ENCODE results near the gene ALG12.
A peak's percentile ranks its signal among the peaks of the same experiment; 100 is the strongest.
"Not testable (repeated sequence)": the region's sequence is repeated elsewhere in the genome, so short reads cannot be mapped to it uniquely, and the experiment has no call there.

ALG12 gene

GRCh38 chr22:49861642-49862495 lies 56.4 kb downstream of the ALG12 start:
- Histone ChIP-seq H3K4me3 (ENCODE audit: low read depth in 1 of 5, low read length in 5 of 5) (no peak overlapping the region), H3K27ac (ENCODE audit: low read depth, low read length) (no peak overlapping the region), H3K4me1 (ENCODE audit: control insufficient read depth in 5 of 5, insufficient read depth in 5 of 5, low read length in 5 of 5) (peaks cover 0 to 7% (median 4%) of the 10 kb centered on the region in 5 donors), H3K9ac (ENCODE audit: low read length in 5 of 5) (no peak overlapping the region), H3K9me3 (ENCODE audit: control insufficient read depth in 5 of 5, low read length in 5 of 5) (peaks cover 8 to 18% (median 15%) of the 10 kb centered on the region in 5 donors), H3K36me3 (ENCODE audit: control insufficient read depth in 5 of 5, insufficient read depth in 5 of 5, low read length in 5 of 5) (peaks cover 0 to 6% (median 0%) of the 10 kb centered on the region in 5 donors), H3K27me3 (ENCODE audit: control insufficient read depth in 5 of 5, insufficient read depth in 4 of 5, low read length in 5 of 5) (no peaks in the 10 kb centered on the region)

DNA sequence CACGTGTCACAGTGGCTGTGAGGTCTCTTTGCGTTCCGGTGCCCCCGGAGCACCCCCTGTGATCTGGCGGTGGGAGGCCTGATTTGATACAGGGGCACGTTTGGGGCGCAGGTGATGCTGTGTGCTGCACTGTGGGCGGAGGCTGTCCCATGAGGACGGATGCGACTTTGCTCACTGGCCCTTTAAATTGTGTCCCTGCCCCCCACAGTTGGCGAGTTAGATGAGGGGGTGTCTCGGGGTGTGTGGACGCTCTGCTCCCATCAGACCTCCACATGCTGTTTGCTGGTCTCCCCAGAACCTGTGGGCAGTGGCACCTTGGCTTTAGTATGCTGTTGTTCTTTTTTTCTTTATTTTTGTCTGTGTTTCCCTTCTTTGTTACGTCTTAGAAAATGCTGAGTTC lies 59.4 kb downstream of the ALG12 start:
- H3K27ac ChIP-seq (ENCODE audit: low read depth, low read length): no peak overlapping the region
- no peaks in the 10 kb centered on the region for H3K9me3 ChIP-seq (ENCODE audit: control insufficient read depth in 5 of 5, low read length in 5 of 5)
- no peak overlapping the region for H3K4me3 ChIP-seq (ENCODE audit: low read depth in 1 of 5, low read length in 5 of 5)
- H3K36me3 ChIP-seq (ENCODE audit: control insufficient read depth in 5 of 5, insufficient read depth in 5 of 5, low read length in 5 of 5): peaks cover 0 to 4% (median 0%) of the 10 kb centered on the region in 5 donors
- H3K27me3 ChIP-seq (ENCODE audit: control insufficient read depth in 5 of 5, insufficient read depth in 4 of 5, low read length in 5 of 5): no peaks in the 10 kb centered on the region
- no peak overlapping the region for H3K9ac ChIP-seq (ENCODE audit: low read length in 5 of 5)
- peaks cover 7 to 28% (median 25%) of the 10 kb centered on the region in 5 donors for H3K4me1 ChIP-seq (ENCODE audit: control insufficient read depth in 5 of 5, insufficient read depth in 5 of 5, low read length in 5 of 5)

- H3K9ac ChIP-seq (ENCODE audit: low read length in 5 of 5): no peak overlapping the region
- no peaks in the 10 kb centered on the region for H3K9me3 ChIP-seq (ENCODE audit: control insufficient read depth in 5 of 5, low read length in 5 of 5)
- H3K27ac ChIP-seq (ENCODE audit: low read depth, low read length): no peak overlapping the region
- H3K4me1 ChIP-seq (ENCODE audit: control insufficient read depth in 5 of 5, insufficient read depth in 5 of 5, low read length in 5 of 5): peaks cover 7 to 33% (median 26%) of the 10 kb centered on the region in 5 donors
- H3K36me3 ChIP-seq (ENCODE audit: control insufficient read depth in 5 of 5, insufficient read depth in 5 of 5, low read length in 5 of 5): peaks cover 0 to 4% (median 0%) of the 10 kb centered on the region in 5 donors
- H3K4me3 ChIP-seq (ENCODE audit: low read depth in 1 of 5, low read length in 5 of 5): no peak overlapping the region
- H3K27me3 ChIP-seq (ENCODE audit: control insufficient read depth in 5 of 5, insufficient read depth in 4 of 5, low read length in 5 of 5): no peaks in the 10 kb centered on the region
Observed at GRCh38 chr22:49856766-49857618, 61.2 kb downstream of the ALG12 start.

GRCh38 chr22:49856343-49856742 lies 61.9 kb downstream of the ALG12 start:
- Histone ChIP-seq H3K36me3 (ENCODE audit: control insufficient read depth in 5 of 5, insufficient read depth in 5 of 5, low read length in 5 of 5) (peaks cover 0 to 4% (median 0%) of the 10 kb centered on the region in 5 donors), H3K9ac (ENCODE audit: low read length in 5 of 5) (no peak overlapping the region), H3K4me3 (ENCODE audit: low read depth in 1 of 5, low read length in 5 of 5) (peak overlapping the region in 1 of 5 donors; percentile 17), H3K4me1 (ENCODE audit: control insufficient read depth in 5 of 5, insufficient read depth in 5 of 5, low read length in 5 of 5) (peaks cover 7 to 31% (median 26%) of the 10 kb centered on the region in 5 donors), H3K27ac (ENCODE audit: low read depth, low read length) (no peak overlapping the region), H3K27me3 (ENCODE audit: control insufficient read depth in 5 of 5, insufficient read depth in 4 of 5, low read length in 5 of 5) (no peaks in the 10 kb centered on the region), H3K9me3 (ENCODE audit: control insufficient read depth in 5 of 5, low read length in 5 of 5) (no peaks in the 10 kb centered on the region)

GRCh38 chr22:49855251-49855911 lies 62.9 kb downstream of the ALG12 start:
- Histone ChIP-seq H3K9me3 (ENCODE audit: control insufficient read depth in 5 of 5, low read length in 5 of 5) (no peaks in the 10 kb centered on the region), H3K9ac (ENCODE audit: low read length in 5 of 5) (peak overlapping the region in 4 of 5 donors; percentile 3 to 90 (median 76)), H3K36me3 (ENCODE audit: control insufficient read depth in 5 of 5, insufficient read depth in 5 of 5, low read length in 5 of 5) (peaks cover 0 to 4% (median 0%) of the 10 kb centered on the region in 5 donors), H3K27me3 (ENCODE audit: control insufficient read depth in 5 of 5, insufficient read depth in 4 of 5, low read length in 5 of 5) (peaks cover under 1 to 5% (median 3%) of the 10 kb centered on the region in 5 donors), H3K4me1 (ENCODE audit: control insufficient read depth in 5 of 5, insufficient read depth in 5 of 5, low read length in 5 of 5) (peaks cover 7 to 31% (median 26%) of the 10 kb centered on the region in 5 donors), H3K4me3 (ENCODE audit: low read depth in 1 of 5, low read length in 5 of 5) (peak overlapping the region; percentile 17 to 82 (median 76)), H3K27ac (ENCODE audit: low read depth, low read length) (no peak overlapping the region)

DNA sequence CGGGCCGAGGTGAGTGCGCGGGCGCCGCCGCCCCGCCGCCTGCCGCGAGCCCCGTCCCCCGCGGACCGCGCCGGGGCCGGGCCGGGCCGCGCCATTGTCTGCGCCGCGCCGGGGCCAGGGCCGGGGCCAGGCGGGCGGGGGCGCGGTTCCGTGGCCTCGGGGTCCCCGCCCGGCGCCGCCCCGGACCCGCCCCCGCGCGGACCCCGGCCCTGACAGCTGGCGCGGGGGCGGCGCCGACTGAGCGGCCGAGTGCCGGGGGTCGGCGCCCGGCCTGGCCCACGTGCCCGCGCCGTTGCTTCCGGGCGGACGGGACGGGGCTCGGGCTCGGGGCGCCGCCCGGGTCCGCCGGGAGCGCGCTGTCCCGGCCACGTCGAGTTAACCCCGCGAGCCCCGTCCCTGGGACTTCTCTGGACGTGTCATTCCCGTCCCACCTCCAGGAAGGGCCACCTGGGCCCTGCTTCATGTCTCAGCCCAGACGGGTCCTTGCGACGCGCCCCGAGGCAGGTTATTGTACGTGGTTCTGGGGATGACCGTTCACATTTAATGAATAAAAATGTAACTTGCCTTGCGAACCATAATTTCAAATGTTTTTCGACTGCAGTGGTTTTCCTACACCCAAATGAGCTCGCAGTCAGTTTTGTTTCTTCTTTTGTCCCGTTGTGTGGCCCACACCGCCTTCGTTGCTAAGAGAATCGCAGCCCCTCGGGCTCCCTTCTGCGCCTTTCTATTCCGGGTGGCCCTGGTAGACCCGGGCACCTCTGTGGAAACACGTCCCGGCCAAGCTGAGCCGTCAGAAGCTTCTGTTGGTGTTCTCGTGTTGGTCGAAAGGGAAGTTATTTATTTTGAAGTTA lies 64.0 kb downstream of the ALG12 start:
- H3K36me3 ChIP-seq (ENCODE audit: control insufficient read depth in 5 of 5, insufficient read depth in 5 of 5, low read length in 5 of 5): peaks cover 0 to 4% (median 0%) of the 10 kb centered on the region in 5 donors
- no peaks in the 10 kb centered on the region for H3K9me3 ChIP-seq (ENCODE audit: control insufficient read depth in 5 of 5, low read length in 5 of 5)
- peaks cover 7 to 41% (median 35%) of the 10 kb centered on the region in 5 donors for H3K4me1 ChIP-seq (ENCODE audit: control insufficient read depth in 5 of 5, insufficient read depth in 5 of 5, low read length in 5 of 5)
- H3K27ac ChIP-seq (ENCODE audit: low read depth, low read length): peak overlapping the region; percentile 60
- peak overlapping the region; percentile 75 to 83 (median 79) for H3K4me3 ChIP-seq (ENCODE audit: low read depth in 1 of 5, low read length in 5 of 5)
- peaks cover 8 to 17% (median 11%) of the 10 kb centered on the region in 5 donors for H3K27me3 ChIP-seq (ENCODE audit: control insufficient read depth in 5 of 5, insufficient read depth in 4 of 5, low read length in 5 of 5)
- peak overlapping the region; percentile 68 to 90 (median 83) for H3K9ac ChIP-seq (ENCODE audit: low read length in 5 of 5)

DNA sequence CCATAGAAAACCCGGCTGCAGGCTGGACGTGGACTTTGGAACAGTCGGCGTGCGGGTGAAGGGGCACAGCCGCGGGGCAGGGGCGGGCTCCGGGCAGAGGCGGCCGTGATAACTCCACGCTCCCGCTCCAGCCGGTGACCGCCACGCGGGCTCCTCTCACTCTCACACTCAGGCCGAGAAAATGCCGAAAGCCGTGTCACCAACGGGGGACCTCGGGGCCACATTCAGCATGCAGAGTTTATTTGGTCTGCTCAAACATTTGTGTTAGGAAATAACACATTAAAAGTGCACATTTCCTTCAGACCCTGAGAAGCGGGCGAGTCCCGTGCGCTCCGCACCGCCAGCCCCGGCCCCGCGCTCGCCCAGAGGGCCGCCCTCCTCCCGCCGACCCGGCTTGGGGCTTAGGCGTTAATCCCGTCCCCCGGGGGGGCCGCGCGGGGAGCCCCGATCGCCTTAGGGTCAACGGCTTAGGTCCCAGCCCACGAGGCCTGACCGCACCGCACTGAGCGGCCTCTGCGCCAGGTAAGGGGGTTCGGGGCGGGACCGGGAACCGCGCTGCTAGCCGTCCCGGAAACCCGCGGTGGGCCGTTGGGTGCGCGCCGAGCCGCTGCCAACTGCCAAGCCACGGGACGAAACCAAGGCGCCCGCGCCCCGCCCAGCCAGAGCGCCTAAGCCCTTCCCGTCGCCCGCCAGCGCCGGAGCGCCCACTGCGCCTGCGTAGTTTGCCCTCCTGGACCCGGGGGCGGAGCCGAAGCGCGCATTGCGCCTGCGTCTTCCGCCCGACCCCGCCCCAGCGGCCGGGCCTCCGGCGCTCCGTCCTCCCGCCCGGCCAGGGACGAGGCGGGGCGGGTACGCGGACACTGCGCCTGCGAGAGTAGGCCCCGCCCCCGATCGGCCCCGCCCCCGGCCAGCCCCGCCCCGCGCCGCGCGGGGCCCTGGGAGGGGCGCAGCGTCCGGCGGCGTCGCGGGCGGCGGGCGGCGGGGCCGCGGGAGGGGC lies 65.0 kb downstream of the ALG12 start, which contains the start of gene ZBED4:
ZBED4 (plus strand) TSS at position 947 of the 997 bp plus-strand sequence. CDS start 29,819 bp downstream, outside the sequence.
- Histone ChIP-seq H3K9ac (ENCODE audit: low read length in 5 of 5) (peak within 1 kb of the TSS; percentile 68 to 93 (median 90)), H3K27me3 (ENCODE audit: control insufficient read depth in 5 of 5, insufficient read depth in 4 of 5, low read length in 5 of 5) (peaks cover 8 to 20% (median 14%) of the 10 kb centered on the region in 5 donors), H3K27ac (ENCODE audit: low read depth, low read length) (peak within 1 kb of the TSS; percentile 89), H3K36me3 (ENCODE audit: control insufficient read depth in 5 of 5, insufficient read depth in 5 of 5, low read length in 5 of 5) (no peaks in the 10 kb centered on the region), H3K4me1 (ENCODE audit: control insufficient read depth in 5 of 5, insufficient read depth in 5 of 5, low read length in 5 of 5) (peaks cover 7 to 51% (median 43%) of the 10 kb centered on the region in 5 donors), H3K9me3 (ENCODE audit: control insufficient read depth in 5 of 5, low read length in 5 of 5) (no peaks in the 10 kb centered on the region), H3K4me3 (ENCODE audit: low read depth in 1 of 5, low read length in 5 of 5) (peak within 1 kb of the TSS; percentile 75 to 83 (median 79))

- peak overlapping the region; percentile 89 for H3K27ac ChIP-seq (ENCODE audit: low read depth, low read length)
- H3K4me1 ChIP-seq (ENCODE audit: control insufficient read depth in 5 of 5, insufficient read depth in 5 of 5, low read length in 5 of 5): peaks cover 7 to 56% (median 45%) of the 10 kb centered on the region in 5 donors
- H3K9me3 ChIP-seq (ENCODE audit: control insufficient read depth in 5 of 5, low read length in 5 of 5); H3K36me3 ChIP-seq (ENCODE audit: control insufficient read depth in 5 of 5, insufficient read depth in 5 of 5, low read length in 5 of 5): not testable (repeated sequence)
- peaks cover 12 to 25% (median 19%) of the 10 kb centered on the region in 5 donors for H3K27me3 ChIP-seq (ENCODE audit: control insufficient read depth in 5 of 5, insufficient read depth in 4 of 5, low read length in 5 of 5)
- peak overlapping the region in 4 of 5 donors; percentile 81 to 93 (median 87) for H3K9ac ChIP-seq (ENCODE audit: low read length in 5 of 5)
- peak overlapping the region in 4 of 5 donors; percentile 70 to 77 (median 74) for H3K4me3 ChIP-seq (ENCODE audit: low read depth in 1 of 5, low read length in 5 of 5)
Observed at GRCh38 chr22:49852568-49852897, 65.7 kb downstream of the ALG12 start.

Data from subcutaneous abdominal adipose tissue (tissue), 5 donors.